ENCODE data around the gene METTL4.
A peak's percentile ranks its signal among the peaks of the same experiment; 100 is the strongest.

Gene METTL4

GRCh38 chr18:2522112-2522511 lies 49.2 kb downstream of the METTL4 start:
- H3K27ac ChIP-seq (replicated peaks): no peak overlapping the region
- TF ChIP-seq, protein P1, sequence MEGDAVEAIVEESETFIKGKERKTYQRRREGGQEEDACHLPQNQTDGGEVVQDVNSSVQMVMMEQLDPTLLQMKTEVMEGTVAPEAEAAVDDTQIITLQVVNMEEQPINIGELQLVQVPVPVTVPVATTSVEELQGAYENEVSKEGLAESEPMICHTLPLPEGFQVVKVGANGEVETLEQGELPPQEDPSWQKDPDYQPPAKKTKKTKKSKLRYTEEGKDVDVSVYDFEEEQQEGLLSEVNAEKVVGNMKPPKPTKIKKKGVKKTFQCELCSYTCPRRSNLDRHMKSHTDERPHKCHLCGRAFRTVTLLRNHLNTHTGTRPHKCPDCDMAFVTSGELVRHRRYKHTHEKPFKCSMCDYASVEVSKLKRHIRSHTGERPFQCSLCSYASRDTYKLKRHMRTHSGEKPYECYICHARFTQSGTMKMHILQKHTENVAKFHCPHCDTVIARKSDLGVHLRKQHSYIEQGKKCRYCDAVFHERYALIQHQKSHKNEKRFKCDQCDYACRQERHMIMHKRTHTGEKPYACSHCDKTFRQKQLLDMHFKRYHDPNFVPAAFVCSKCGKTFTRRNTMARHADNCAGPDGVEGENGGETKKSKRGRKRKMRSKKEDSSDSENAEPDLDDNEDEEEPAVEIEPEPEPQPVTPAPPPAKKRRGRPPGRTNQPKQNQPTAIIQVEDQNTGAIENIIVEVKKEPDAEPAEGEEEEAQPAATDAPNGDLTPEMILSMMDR (IDR thresholded peaks at IDR 0.05; ENCODE audit: insufficient read depth, low read length): no peak
- H3K27me3 ChIP-seq (ENCODE audit: insufficient read depth, poor library complexity, severe bottlenecking): no peaks in the 10 kb centered on the region
- no peak overlapping the region for H3K4me3 ChIP-seq (replicated peaks; ENCODE audit: insufficient read depth, low read length)
- no peak for DNase-seq (ENCODE audit: low read depth in 1 of 2, low spot score in 1 of 2)

- Histone ChIP-seq H3K27me3 (ENCODE audit: insufficient read depth, poor library complexity, severe bottlenecking) (no peaks in the 10 kb centered on the region), H3K27ac (replicated peaks) (no peak overlapping the region), H3K4me3 (replicated peaks; ENCODE audit: insufficient read depth, low read length) (no peak overlapping the region)
- no peak for DNase-seq (ENCODE audit: low read depth in 1 of 2, low spot score in 1 of 2)
- TF ChIP-seq GABPA (IDR thresholded peaks at IDR 0.05; ENCODE audit: low read depth): no peak
- TF ChIP-seq, protein P2, sequence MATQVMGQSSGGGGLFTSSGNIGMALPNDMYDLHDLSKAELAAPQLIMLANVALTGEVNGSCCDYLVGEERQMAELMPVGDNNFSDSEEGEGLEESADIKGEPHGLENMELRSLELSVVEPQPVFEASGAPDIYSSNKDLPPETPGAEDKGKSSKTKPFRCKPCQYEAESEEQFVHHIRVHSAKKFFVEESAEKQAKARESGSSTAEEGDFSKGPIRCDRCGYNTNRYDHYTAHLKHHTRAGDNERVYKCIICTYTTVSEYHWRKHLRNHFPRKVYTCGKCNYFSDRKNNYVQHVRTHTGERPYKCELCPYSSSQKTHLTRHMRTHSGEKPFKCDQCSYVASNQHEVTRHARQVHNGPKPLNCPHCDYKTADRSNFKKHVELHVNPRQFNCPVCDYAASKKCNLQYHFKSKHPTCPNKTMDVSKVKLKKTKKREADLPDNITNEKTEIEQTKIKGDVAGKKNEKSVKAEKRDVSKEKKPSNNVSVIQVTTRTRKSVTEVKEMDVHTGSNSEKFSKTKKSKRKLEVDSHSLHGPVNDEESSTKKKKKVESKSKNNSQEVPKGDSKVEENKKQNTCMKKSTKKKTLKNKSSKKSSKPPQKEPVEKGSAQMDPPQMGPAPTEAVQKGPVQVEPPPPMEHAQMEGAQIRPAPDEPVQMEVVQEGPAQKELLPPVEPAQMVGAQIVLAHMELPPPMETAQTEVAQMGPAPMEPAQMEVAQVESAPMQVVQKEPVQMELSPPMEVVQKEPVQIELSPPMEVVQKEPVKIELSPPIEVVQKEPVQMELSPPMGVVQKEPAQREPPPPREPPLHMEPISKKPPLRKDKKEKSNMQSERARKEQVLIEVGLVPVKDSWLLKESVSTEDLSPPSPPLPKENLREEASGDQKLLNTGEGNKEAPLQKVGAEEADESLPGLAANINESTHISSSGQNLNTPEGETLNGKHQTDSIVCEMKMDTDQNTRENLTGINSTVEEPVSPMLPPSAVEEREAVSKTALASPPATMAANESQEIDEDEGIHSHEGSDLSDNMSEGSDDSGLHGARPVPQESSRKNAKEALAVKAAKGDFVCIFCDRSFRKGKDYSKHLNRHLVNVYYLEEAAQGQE (IDR thresholded peaks at IDR 0.05; ENCODE audit: insufficient replicate concordance, low read depth): no peak
- no peak for TF ChIP-seq SPI1 (IDR thresholded peaks at IDR 0.05; ENCODE audit: borderline replicate concordance, low read depth)
- TF ChIP-seq, protein P1 (IDR thresholded peaks at IDR 0.05; ENCODE audit: insufficient read depth, low read length): no peak
- no peak for TF ChIP-seq POLR2AphosphoS5 (IDR thresholded peaks at IDR 0.05; ENCODE audit: low read depth)
These were observed 52.8 kb downstream of the METTL4 start for GRCh38 chr18:2518473-2518872.

- TF ChIP-seq SPI1 (IDR thresholded peaks at IDR 0.05; ENCODE audit: borderline replicate concordance, low read depth) (peak; percentile 75), GABPA (IDR thresholded peaks at IDR 0.05; ENCODE audit: low read depth) (0 out of 2 replicates have a peak, but pooled peaks have one; percentile 52), POLR2AphosphoS5 (IDR thresholded peaks at IDR 0.05; ENCODE audit: low read depth) (no peak)
- TF ChIP-seq, protein P1 (IDR thresholded peaks at IDR 0.05; ENCODE audit: insufficient read depth, low read length): no peak
- TF ChIP-seq, protein P2 (IDR thresholded peaks at IDR 0.05; ENCODE audit: insufficient replicate concordance, low read depth): no peak
- Histone ChIP-seq H3K4me3 (replicated peaks; ENCODE audit: insufficient read depth, low read length) (no peak overlapping the region), H3K27me3 (ENCODE audit: insufficient read depth, poor library complexity, severe bottlenecking) (no peaks in the 10 kb centered on the region), H3K27ac (replicated peaks) (peak overlapping the region; percentile 51)
- DNase-seq (ENCODE audit: low read depth in 1 of 2, low spot score in 1 of 2): peak; percentile 63 to 87
These were observed 55.2 kb downstream of the METTL4 start for GRCh38 chr18:2515908-2516625.
